HG03139 (cell line): ENCODE measurements around the gene LCE1C.

Experiments used
- ATAC-seq: cut with Tn5 transposase; IDR thresholded peaks from one replicate; pipeline ENCODE4 v1.9.1; 2021; ENCODE audit not compliant: unreplicated experiment

LCE1C gene, protein sequence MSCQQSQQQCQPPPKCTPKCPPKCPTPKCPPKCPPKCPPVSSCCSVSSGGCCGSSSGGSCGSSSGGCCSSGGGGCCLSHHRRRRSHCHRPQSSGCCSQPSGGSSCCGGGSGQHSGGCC

DNA sequence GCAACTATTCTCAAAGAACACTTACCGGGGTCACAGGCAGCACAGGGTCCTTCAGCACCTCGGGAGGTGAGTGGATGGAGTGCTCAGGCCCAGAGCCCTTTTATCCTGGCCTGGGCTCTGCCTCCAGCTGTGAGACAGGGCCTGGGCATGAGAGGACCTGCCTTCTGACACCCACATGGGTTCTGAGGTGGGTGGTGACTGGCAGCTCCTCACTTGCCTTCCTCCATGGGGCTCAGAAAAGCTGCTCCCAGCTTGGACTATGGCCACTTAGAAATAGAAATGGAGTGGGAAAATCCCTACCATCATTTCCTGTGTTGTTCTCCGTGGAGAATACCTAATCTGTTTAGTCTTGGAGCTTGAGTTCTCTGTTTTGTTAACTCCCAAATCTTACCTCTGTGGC is at the start of gene LCE1C:
LCE1C (minus strand) TSS at position 76 of the 400 bp plus-strand sequence. CDS start 1,173 bp downstream, outside the sequence.
- ATAC-seq: no peak

DNA sequence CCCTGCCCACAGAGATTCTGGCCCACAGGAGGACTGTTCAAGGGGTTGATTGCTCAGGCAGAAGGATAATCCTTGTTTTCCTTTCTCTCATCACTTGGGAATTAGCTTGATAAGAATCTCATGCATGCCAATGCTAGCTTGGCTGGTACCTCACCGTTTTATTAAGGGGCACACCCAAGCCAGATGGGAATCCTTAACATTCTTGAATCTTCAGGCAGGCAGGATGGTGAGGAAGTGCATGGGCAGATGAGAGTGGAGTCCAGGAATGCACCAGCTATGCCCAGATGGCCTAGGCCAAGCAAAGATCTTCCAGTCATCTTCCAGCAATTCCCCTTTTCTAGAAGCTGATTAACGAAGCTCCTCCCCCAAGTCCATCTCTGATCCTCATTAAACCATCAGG is 49.2 kb upstream of the LCE1C start:
- no peak for ATAC-seq

DNA sequence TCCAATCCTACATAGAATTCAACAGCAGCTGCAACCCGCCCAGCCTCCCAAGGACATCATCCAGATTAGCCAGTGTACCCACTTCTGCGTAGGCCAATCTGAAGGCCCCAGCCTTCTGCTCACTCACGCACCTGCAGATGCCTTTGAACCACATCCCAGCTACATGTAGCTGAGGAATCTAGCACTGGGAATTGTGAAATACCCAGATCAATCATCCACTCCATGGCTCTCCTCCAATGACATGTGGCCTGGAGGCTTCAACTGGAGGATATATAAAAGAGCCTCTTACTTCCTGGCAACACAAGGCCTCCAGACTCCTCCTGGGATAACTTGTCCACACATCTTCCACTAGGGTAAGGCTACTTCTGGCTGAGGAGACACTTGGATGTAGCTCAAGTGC is 36.1 kb upstream of the LCE1C start, which contains the start of gene LCE6A:
LCE6A (plus strand) TSS at position 301 of the 400 bp plus-strand sequence. CDS start 665 bp downstream, outside the sequence.
- no peak for ATAC-seq

DNA sequence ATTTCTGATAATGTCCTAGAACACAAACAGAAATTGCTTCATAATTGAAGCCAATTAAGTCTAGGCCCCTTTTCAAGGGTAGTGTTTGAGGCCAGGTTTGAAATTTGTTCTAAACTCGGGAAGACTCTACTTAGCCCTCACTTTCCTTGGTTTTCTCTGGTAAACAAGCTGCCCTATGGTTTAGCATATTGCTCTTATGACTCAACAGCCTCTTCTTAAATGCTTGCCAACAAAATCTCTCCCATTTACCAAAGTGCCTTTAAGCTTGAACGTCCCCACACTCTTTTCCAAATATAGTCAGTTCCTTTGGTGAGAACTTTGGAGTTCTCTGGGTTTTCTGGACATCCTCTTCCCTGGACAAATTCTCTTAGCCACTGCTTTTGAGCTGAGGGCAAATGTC is 30.4 kb upstream of the LCE1C start:
- no peak for ATAC-seq

DNA sequence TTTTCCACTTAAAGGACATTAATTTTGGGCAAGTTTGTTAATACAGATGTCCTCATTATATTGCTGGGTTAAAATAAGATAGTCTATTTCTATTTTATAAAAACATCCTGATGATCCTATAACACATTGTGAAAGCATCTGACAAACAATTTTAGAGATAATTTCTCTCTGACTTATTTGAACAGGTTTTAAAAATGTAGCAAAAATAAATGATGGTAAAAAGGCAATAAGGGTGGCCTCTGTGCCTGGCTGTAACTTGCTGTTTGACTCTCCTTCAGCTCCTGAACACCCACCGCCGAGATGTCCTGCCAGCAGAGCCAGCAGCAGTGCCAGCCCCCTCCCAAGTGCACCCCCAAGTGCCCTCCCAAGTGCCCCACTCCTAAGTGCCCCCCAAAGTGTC is 20.7 kb upstream of the LCE1C start, which contains the start of gene LCE1A:
LCE1A (plus strand) TSS at position 301 of the 400 bp plus-strand sequence; CDS start at position 301, 0 bp downstream.
- ATAC-seq: no peak

DNA sequence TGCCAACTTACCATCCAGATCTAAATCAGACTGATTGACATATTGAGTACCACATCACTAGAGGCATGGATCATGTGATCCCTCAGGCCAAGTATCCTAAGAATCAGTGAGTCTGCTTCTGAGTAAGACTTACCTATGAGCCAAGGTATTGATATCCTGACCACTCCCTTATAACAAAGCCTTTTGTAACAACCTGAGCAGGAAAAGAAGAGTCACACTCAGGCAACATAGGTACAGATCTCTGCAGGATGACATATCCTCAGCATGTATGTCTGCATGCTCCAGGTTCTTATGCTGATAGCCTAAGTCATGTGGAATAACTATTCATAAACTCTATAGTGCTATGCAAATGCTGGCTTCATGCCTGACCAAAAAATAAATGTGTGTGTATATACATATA is 18.5 kb upstream of the LCE1C start:
- no peak for ATAC-seq

DNA sequence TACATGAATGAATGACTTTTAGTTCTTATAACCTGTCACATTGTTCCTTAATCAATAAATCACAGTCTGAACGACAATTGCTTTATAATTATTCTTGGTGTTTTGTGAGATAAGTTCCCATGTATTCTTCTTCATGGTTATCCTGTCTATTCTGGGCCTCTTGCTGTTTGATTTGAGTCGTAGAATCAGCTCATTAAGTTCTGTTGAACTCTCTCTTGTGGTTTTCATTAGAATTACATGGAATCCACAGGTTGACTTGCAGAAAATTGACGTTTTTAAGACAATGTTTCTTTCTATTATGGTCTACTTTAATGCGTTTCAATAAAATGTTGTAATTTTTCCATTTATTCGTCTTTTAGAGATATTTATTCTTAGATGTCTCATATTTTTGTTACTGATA is 16.8 kb upstream of the LCE1C start:
- no peak for ATAC-seq

DNA sequence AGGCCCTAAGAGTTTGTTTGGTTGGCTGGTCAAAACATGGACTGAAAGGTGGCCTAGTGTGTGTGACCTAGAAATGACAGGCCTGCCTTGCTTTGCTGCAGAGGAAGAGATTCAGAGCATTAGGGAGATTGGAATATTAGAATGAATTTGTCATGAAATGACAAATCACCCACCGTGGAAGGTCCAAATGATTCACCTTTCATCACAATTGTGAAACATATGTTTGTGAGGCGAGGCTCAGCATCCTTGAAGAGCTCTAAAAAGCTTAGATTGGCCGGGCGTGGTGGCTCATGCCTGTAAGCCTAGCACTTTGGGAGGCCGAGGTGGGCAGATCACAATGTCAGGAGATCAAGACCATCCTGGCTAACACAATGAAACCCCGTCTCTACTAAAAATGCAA is 10.9 kb upstream of the LCE1C start:
- no peak for ATAC-seq

DNA sequence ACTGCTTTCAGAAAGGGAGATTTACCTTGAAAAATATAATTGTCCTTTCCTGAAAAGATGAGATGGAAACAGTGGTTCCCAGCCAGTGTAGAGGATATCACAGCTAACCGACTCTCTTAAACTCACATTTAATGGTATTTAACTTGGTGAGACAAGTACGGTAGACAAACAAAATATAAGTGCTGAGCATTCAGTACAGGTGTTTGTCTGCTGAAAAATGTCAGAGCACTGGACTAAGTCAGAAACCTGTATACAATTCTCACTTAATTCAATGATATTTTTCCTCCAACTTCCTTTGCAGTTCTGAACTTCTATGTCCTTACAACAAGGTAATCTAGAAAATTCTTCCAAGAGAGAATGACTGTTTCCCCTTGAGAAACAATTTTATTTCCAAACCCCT is 5.2 kb upstream of the LCE1C start, which contains the start of gene LCE1B:
LCE1B (plus strand) TSS at position 301 of the 400 bp plus-strand sequence. CDS start 476 bp downstream, outside the sequence.
- ATAC-seq: no peak

DNA sequence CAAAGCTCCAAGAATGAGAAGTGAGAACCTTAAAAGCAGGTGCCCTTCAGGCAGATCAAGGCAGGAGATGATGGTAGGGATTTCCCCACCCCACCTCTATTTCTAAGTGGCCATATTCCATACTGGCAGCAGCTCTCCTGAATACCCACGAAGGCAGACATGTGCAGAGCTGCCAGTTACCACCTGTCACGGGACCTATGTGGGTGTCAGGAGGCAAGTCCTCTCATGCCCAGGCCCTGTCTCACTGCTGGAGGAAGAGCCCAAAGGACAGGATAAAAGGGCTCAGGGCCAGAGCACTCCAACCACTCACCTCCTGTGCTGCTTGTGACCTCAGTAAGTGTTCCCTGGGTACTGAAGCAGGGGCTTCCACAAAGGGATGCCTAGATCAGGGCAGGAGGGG is 4.6 kb upstream of the LCE1C start:
- no peak for ATAC-seq

DNA sequence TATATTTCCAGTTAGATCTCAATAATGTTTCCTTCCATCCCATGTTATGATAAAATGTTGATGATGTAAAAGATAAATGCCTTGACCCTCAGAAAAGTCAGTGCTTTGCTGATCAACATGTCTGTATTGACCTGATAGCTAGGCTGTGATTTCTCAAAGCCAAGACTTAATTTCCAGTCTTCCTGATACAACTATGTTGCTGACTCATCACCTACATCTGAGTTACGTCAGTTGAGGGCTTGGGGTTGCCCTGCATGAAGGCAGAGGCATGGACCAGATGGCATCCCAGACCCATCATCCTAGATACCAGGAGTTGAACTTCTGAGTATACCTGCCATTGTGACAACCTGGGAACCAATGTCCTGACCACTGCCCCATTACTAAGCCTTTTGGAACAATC is 5.1 kb downstream of the LCE1C start:
- no peak for ATAC-seq

DNA sequence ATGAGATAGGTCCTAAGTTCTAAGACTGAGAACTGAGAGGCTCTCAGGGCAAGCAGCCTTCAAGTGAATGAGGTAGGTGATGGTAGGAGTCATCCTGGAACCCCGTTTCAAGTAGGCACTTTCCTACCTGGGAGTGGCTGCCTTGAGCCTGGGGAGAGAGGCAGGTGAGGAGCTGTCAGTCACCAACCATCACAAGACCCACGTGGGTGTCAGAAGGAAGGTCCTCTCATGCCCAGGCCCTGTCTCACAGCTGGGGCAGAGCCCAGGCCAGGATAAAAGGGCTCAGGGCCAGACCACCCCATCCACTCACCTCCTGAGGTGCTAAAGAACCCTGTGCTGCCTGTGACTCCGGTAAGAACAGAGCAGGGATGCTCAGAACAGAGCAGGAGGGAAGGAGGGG is 10.0 kb downstream of the LCE1C start, which contains the start of gene LCE1D:
LCE1D (plus strand) TSS at position 301 of the 400 bp plus-strand sequence. CDS start 1,074 bp downstream, outside the sequence.
- no peak for ATAC-seq

DNA sequence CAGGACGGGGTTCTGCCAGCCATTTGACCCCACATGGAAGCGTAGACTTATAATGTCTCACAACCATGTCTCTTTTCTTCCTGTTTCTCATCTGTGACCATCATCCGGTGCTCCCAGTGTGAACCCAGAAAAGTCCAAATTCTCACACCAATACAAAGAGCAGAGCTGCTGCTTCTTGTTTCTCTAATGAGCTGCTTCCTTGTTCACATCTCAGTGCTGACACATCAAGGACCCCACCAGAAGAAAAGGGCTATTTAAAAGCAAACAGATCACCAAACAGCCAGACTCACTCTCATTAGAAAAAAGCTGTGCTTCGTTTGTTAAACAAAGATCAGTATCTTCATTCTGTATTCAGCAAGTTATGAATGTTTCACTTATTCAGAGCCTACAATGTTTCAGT is 10.8 kb downstream of the LCE1C start:
- no peak for ATAC-seq

DNA sequence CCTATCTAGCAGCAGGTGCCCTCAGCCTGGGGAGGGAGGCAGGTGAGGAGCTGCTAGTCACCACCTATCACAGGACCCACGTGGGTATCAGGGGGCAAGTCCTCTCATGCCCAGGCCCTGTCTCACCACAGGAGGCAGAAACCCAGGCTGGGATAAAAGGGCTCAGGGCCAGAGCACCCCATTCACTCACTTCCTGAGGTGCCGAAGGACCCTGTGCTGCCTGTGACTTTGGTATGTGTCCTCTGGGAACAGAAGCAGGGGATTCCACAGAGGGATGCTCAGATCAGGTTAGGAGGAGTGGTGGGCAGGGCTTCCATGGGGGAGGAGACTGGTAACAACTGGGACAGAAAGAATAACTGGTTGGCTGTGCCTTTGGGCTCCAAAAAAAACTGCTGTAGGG is 20.4 kb downstream of the LCE1C start, which contains the start of gene LCE1E:
LCE1E (plus strand) TSS at position 181 of the 400 bp plus-strand sequence. CDS start 1,043 bp downstream, outside the sequence.
- ATAC-seq: no peak

DNA sequence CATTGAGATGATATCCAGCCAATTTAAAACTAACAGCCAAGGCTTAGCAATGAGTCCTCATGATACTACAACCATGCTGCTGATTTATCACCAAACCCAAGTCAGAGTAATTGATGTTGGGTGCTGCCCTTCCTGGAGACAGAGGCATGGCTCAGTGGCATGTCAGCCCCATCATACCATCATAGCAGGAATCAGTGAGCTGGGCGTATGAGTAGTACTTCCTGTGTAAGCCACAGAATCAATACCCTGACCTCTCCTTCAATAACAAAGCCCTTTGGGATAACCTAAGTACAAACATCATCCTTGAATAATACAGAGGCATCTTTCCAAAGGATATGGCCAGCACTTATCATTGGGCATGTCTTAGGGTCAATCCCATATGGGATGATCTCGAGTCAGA is 23.4 kb downstream of the LCE1C start:
- no peak for ATAC-seq

DNA sequence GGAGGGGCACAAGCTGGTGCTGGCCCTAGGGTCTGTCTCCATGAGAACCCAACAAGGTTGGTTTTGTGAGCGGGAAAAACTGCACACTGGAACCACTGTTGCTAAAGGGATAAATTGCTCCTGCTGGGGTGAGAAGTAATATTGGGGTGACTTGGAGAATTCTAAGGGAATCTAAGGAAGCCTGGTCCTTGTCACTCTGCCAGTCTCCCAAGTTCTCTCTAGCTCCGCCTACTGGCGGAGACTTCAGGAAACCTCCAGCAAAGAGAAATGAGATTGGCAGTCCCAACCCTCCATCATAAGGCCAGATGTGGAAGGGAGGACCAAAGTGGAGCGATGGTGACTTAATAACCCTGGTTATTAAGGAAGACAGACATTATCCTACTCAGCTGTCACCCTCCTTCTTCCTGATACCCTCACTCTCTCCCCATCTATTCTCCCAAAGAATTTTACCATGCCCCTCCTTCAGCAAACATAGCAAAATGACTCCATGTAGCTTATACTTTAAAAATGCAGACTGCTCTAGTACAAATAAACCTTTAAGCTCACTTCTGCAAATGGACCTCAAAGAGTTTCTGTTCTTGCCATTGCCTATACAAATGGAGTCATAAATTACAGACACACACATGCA is 28.8 kb downstream of the LCE1C start:
- ATAC-seq: no peak

DNA sequence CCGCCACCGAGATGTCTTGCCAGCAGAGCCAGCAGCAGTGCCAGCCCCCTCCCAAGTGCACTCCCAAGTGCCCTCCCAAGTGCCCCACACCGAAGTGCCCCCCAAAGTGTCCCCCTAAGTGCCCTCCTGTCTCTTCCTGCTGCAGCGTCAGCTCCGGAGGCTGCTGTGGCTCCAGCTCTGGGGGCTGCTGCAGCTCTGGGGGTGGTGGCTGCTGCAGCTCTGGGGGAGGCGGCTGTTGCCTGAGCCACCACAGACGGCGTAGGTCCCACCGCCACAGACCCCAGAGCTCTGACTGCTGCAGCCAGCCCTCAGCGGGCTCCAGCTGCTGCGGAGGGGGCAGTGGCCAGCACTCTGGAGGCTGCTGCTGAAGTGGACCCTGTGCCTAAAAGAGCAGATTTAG is 30.1 kb downstream of the LCE1C start:
- no peak for ATAC-seq

DNA sequence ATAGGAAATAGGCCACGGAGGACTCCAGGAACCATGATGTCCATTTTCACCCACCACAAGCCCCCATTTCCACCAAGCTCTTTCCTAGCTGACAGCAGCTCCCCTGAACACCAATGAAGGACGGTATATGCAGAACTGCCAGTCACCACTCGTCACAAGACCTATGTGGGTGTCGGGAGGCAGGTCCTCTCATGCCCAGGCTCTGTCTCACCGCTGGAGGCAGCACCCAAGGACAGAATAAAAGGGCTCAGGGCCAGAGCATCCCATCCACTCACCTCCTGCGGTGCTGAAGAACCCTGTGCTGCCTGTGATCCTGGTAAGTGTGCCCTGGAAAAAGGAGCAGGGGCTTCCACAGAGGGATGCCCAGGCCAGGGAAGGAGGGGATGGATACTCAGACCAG is 31.6 kb downstream of the LCE1C start, which contains the start of gene LCE1F:
LCE1F (plus strand) TSS at position 266 of the 400 bp plus-strand sequence. CDS start 1,232 bp downstream, outside the sequence.
- no peak for ATAC-seq

DNA sequence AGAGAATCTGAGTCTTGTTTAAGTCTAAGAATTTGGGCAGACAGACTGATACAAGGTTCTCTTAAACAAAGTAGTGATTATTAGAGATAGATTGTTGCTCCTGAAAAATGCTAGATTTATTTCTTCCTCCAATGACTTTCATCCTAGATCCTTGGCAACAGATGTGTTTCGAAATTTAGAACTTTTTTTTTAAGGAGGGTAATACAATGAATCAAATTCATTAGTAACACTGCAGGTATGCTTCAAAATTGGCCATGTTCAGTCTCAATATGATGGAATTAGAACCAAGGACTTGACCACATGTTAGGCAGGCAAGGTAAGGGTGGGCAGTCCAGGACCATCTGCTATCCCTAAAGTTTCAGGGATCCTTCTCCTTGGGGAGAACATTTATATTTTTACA is 36.0 kb downstream of the LCE1C start:
- no peak for ATAC-seq

DNA sequence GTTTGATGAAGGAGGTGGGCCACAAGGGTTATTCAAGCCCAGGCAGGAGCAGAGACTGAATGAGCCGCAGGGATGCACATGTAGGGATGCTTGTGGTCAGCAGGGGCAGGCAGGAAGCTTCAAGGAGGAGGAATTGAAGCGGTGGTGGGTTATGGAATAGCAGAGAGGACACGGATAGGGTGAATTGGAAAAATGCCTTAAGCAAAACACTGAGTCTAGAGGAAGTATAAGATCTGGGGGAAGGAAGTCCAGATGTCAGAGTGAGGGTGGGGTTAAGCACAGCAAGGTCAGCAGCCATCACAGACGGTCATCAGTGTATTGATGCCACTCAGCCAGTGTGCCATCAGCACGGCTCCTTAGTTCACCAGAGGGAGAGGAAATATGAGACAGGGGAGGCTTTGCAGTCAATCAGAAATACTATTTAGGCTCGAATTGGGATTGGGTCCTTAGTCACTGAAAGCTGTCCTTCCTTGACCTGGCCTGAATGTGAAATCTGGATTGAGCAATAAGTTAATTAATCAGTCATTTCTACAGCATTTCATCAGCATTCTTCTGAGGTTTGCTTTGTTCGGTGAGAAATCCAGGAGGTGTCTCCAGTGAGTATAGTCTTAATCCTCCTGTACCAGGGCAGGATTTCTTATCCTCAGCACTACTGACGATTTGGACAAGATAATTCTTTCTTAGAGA is 37.5 kb downstream of the LCE1C start:
- ATAC-seq: no peak

DNA sequence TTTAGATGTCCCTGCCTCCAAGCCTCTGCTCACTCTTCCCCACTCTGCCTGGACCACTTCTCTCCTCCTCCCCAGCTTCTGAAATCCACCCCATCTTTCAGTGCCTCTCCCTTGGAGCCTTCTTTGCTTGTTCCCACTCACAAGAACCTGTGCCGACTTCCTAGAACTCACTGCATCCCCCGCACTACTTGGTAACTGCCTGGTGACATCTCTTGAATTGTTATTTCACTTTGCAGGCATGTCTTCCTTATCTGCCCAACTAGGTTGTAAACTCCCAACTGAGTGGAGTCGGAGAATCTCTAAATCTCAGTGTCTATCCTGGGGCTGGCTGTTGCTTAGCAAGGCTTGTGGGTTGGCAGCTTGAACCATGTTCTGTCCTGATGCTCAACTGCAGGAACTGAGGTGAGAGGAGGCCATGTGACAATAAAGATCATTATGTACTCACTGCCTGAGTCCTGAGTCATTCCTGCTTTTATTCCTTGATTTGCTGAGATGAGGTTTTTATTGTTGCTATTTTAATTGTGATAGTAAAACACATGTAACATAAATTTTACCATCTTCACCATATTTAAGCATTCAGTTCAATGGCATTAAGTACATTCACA is 44.7 kb downstream of the LCE1C start:
- ATAC-seq: no peak
